Ishikawa (cell line): ENCODE results near the gene IGFL2.

Source experiments
- FOXM1 ChIP-seq: IDR thresholded peaks from 2 replicates; pipeline ENCODE4 v1.6.1; 2012; ENCODE audit warnings: low read depth, borderline replicate concordance
- TAF1 ChIP-seq: IDR thresholded peaks from 2 replicates; pipeline ENCODE4 v1.6.1; 2012; ENCODE audit warnings: low read depth, mild to moderate bottlenecking
- TEAD4 ChIP-seq: IDR thresholded peaks from 2 replicates; pipeline ENCODE4 v1.6.1; 2012
- TF ChIP-seq, protein P1 (sequence below): IDR thresholded peaks from 2 replicates; pipeline ENCODE4 v1.6.1; 2012

DNA sequence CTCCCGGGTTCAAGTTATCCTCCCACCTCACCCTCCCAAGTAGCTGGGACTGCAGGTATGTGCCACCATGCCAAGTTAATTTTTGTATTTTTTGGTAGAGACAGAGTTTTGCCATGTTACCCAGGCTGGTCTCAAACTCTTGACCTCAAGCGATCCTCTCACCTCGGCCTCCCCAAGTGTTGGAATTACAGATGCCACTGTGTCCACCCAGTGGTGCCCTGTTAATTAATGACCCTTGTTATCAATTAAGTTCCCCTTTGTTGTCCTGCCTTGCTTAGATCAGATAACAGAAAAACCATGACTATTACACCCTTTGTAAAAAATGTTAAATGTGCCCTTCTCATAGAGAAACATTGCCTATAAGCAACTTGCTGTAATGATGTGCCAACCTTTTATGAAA is 47.1 kb downstream of the IGFL2 start:
- no peak for TF ChIP-seq FOXM1
- no peak for TF ChIP-seq TAF1
- TF ChIP-seq, protein P1, sequence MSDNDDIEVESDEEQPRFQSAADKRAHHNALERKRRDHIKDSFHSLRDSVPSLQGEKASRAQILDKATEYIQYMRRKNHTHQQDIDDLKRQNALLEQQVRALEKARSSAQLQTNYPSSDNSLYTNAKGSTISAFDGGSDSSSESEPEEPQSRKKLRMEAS: no peak
- TF ChIP-seq TEAD4: no peak
